Measurements from ENCODE around the gene PPFIA1. TPM values are rescaled to one million over a fixed set of nuclear protein-coding genes. Genes with fewer than 3 reads are reported as not detected.

PPFIA1 gene
- total RNA-seq, 1 experiment from 2014 or later: 63.4 TPM

DNA sequence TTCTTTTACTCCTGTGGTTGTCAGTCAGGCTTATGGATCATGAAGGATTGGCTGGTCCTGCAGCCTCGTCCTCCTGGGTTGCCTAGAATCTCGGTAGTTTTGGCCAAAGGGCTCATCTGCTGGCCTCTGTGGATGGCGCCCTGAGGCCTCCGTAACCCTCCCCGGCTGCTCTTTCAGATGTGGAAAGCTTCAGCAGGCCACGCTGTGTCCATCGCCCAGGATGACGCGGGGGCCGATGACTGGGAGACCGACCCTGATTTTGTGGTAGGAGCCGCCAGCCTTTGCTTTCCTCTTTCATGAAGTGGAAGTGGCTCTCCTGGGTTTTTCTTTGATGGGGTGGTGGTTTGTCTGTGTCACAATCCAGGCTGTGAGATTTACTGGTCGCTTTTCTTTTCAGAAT lies 136.6 kb downstream of the PPFIA1 start:
- Mint-ChIP-seq H3K4me3 (no peak overlapping the region), H3K27ac (peak overlapping the region in 1 of 3 experiments; percentile 21; a peak in 2 of 7 replicates), H3K36me3 (ENCODE audit: insufficient read depth in 1 of 3, low read depth in 3 of 3) (peaks cover 46 to 68% (median 60%) of the 10 kb centered on the region in 3 experiments; a peak in 6 of 7 replicates), H3K27me3 (ENCODE audit: low read depth) (no peaks in the 10 kb centered on the region), H3K9me3 (no peaks in the 10 kb centered on the region), H3K4me1 (peaks cover 3 to 8% of the 10 kb centered on the region in 2 experiments; a peak in 2 of 4 replicates)
- H3K27ac ChIP-seq (ENCODE audit: insufficient read length, low read depth, low read length): no peak overlapping the region
- no peak overlapping the region for H2AK5ac ChIP-seq (ENCODE audit: insufficient read length, low read length)
- H3K4ac ChIP-seq (ENCODE audit: low read depth, low read length): no peak overlapping the region
- H3K18ac ChIP-seq (ENCODE audit: insufficient read length, low read depth, low read length): no peak overlapping the region
- no peak overlapping the region for H2BK15ac ChIP-seq (ENCODE audit: low read depth, low read length)
- no peaks in the 10 kb centered on the region for H3K79me1 ChIP-seq (ENCODE audit: insufficient read depth, low read depth, low read length, poor library complexity, severe bottlenecking)
- H2BK5ac ChIP-seq (ENCODE audit: insufficient read length, low read length): no peak overlapping the region
- WGBS (ENCODE audit: extremely low coverage, insufficient read length, low lambda C conversion rate): no CpG with 5 or more reads among the region's 13 CpGs
- no peak overlapping the region for H3K9ac ChIP-seq (ENCODE audit: extremely low read depth, insufficient read length, low read length)
- no peak overlapping the region for H4K5ac ChIP-seq (ENCODE audit: insufficient read length, low read depth, low read length)
- TF ChIP-seq CTCF (conservative IDR thresholded peaks at IDR 0.05): no peak
- H2AFZ ChIP-seq (ENCODE audit: low read length): no peak overlapping the region
- no peak overlapping the region for H4K91ac ChIP-seq (ENCODE audit: insufficient read length, low read depth, low read length)
- H3T11ph ChIP-seq (ENCODE audit: low read length): no peak overlapping the region
- H3K23me2 ChIP-seq (ENCODE audit: insufficient read length, low read depth, low read length, poor library complexity, severe bottlenecking): no peaks in the 10 kb centered on the region
- no peak overlapping the region for H2BK120ac ChIP-seq (ENCODE audit: low read depth, low read length, poor library complexity, severe bottlenecking)
- no peaks in the 10 kb centered on the region for H3K9me3 ChIP-seq (ENCODE audit: control insufficient read depth, low read depth, low read length)
- H3K14ac ChIP-seq (ENCODE audit: insufficient read depth, low read length): no peak overlapping the region
- DNase-seq: no peak
- no peak overlapping the region for H3K56ac ChIP-seq (ENCODE audit: insufficient read length, low read depth, low read length)
- H3K27me3 ChIP-seq (ENCODE audit: insufficient read depth, low read length): no peaks in the 10 kb centered on the region
- H3K4me1 ChIP-seq (ENCODE audit: insufficient read depth, low read length): no peaks in the 10 kb centered on the region
- no peak overlapping the region for H2BK20ac ChIP-seq (ENCODE audit: low read depth, low read length, poor library complexity, severe bottlenecking)
- no peak overlapping the region for H4K8ac ChIP-seq (replicated peaks; ENCODE audit: insufficient read length, low read depth, low read length)
- H3K23ac ChIP-seq (ENCODE audit: insufficient read length, low read depth, low read length): no peak overlapping the region
- peaks cover 8% of the 10 kb centered on the region; the same call in 1 of the 2 replicates for H3K79me2 ChIP-seq (ENCODE audit: insufficient read depth, low read length)
- no peak overlapping the region for H2BK12ac ChIP-seq (ENCODE audit: insufficient read length, low read depth, low read length)
- no peak overlapping the region for H3K4me2 ChIP-seq (ENCODE audit: insufficient read depth, insufficient read length, low read length)
- H4K20me1 ChIP-seq (ENCODE audit: control insufficient read depth, insufficient read depth, insufficient read length): no peaks in the 10 kb centered on the region

Measured in H9 (cell line).